H9 (cell line): Measurements from ENCODE around the gene GLRA3. TPM values are rescaled to one million over a fixed set of nuclear protein-coding genes. Genes with fewer than 3 reads are reported as not detected.

Experiments
- DNase-seq: peaks from one replicate; pipeline ENCODE4 v3.0.0-alpha.2; 2017
- H2AFZ ChIP-seq: one replicate; pipeline ENCODE4 v1.6.1; 2013; ENCODE audit warnings: mild to moderate bottlenecking, low read length, control low read depth, moderate library complexity
- H2AK5ac ChIP-seq: 2 replicates; pipeline ENCODE4 v1.6.1; 2013; ENCODE audit warnings: low read length, control low read depth, mixed read lengths; ENCODE audit not compliant: insufficient read length
- H2BK120ac ChIP-seq: one replicate; pipeline ENCODE4 v1.6.1; 2013; ENCODE audit warnings: low read depth, mild to moderate bottlenecking, low read length, control low read depth, inconsistent platforms; ENCODE audit not compliant: poor library complexity, severe bottlenecking
- H2BK12ac ChIP-seq: 2 replicates; pipeline ENCODE4 v1.6.1; 2013; ENCODE audit warnings: low read length, control low read depth, mixed read lengths, low read depth; ENCODE audit not compliant: insufficient read length
- H2BK15ac ChIP-seq: 2 replicates; pipeline ENCODE4 v1.6.1; 2013; ENCODE audit warnings: low read depth, low read length, control low read depth
- H2BK20ac ChIP-seq: one replicate; pipeline ENCODE4 v1.6.1; 2013; ENCODE audit warnings: low read depth, mild to moderate bottlenecking, low read length, control low read depth, inconsistent platforms; ENCODE audit not compliant: poor library complexity, severe bottlenecking
- H2BK5ac ChIP-seq: 2 replicates; pipeline ENCODE4 v1.6.1; 2013; ENCODE audit warnings: low read length, control low read depth, mixed read lengths; ENCODE audit not compliant: insufficient read length
- H3K14ac ChIP-seq: 2 replicates; pipeline ENCODE4 v1.6.1; 2013; ENCODE audit warnings: low read length, control low read depth; ENCODE audit not compliant: insufficient read depth
- H3K18ac ChIP-seq: 2 replicates; pipeline ENCODE4 v1.6.1; 2013; ENCODE audit warnings: low read depth, mild to moderate bottlenecking, mixed read lengths, low read length, control low read depth; ENCODE audit not compliant: insufficient read length
- H3K23ac ChIP-seq: 2 replicates; pipeline ENCODE4 v1.6.1; 2013; ENCODE audit warnings: low read length, control low read depth, mixed read lengths, low read depth; ENCODE audit not compliant: insufficient read length
- H3K23me2 ChIP-seq: 2 replicates; pipeline ENCODE4 v1.6.1; 2013; ENCODE audit warnings: low read depth, mild to moderate bottlenecking, mixed read lengths, low read length, control low read depth; ENCODE audit not compliant: insufficient read length, poor library complexity, severe bottlenecking
- H3K27ac ChIP-seq: 2 replicates; pipeline ENCODE4 v1.5.1; 2013; ENCODE audit warnings: low read length, control low read depth, mixed read lengths, low read depth; ENCODE audit not compliant: insufficient read length
- H3K27me3 ChIP-seq: 2 replicates; pipeline ENCODE4 v1.6.1; 2013; ENCODE audit warnings: low read length, control low read depth, inconsistent platforms; ENCODE audit not compliant: insufficient read depth
- H3K4ac ChIP-seq: 2 replicates; pipeline ENCODE4 v1.6.1; 2013; ENCODE audit warnings: low read depth, mild to moderate bottlenecking, control low read depth, inconsistent platforms, low read length, moderate library complexity
- H3K4me1 ChIP-seq: 2 replicates; pipeline ENCODE4 v1.6.1; 2013; ENCODE audit warnings: low read length, control low read depth, inconsistent platforms; ENCODE audit not compliant: insufficient read depth
- H3K4me2 ChIP-seq: 2 replicates; pipeline ENCODE4 v1.6.1; 2013; ENCODE audit warnings: low read length, control low read depth, mixed read lengths; ENCODE audit not compliant: insufficient read length, insufficient read depth
- H3K56ac ChIP-seq: 2 replicates; pipeline ENCODE4 v1.6.1; 2013; ENCODE audit warnings: low read depth, mild to moderate bottlenecking, mixed read lengths, low read length, control low read depth; ENCODE audit not compliant: insufficient read length
- H3K79me1 ChIP-seq: 2 replicates; pipeline ENCODE4 v1.6.1; 2013; ENCODE audit warnings: low read depth, mild to moderate bottlenecking, moderate library complexity, low read length, control low read depth, inconsistent platforms; ENCODE audit not compliant: insufficient read depth, poor library complexity, severe bottlenecking
- H3K79me2 ChIP-seq: 2 replicates; pipeline ENCODE4 v1.6.1; 2013; ENCODE audit warnings: low read length, control low read depth, inconsistent platforms; ENCODE audit not compliant: insufficient read depth
- H3K9ac ChIP-seq: 2 replicates; pipeline ENCODE4 v1.6.1; 2013; ENCODE audit warnings: low read length, control low read depth, mixed read lengths; ENCODE audit not compliant: insufficient read length; ENCODE audit errors: extremely low read depth
- H3K9me3 ChIP-seq: one replicate; pipeline ENCODE4 v1.6.1; 2013; ENCODE audit warnings: low read depth, low read length, inconsistent platforms; ENCODE audit not compliant: control insufficient read depth
- H3T11ph ChIP-seq: one replicate; pipeline ENCODE4 v1.6.1; 2013; ENCODE audit warnings: mild to moderate bottlenecking, low read length, control low read depth, inconsistent platforms
- H4K20me1 ChIP-seq: one replicate; pipeline ENCODE4 v1.6.1; 2013; ENCODE audit not compliant: control insufficient read depth, insufficient read length, insufficient read depth
- H4K5ac ChIP-seq: 2 replicates; pipeline ENCODE4 v1.6.1; 2013; ENCODE audit warnings: low read depth, mild to moderate bottlenecking, mixed read lengths, low read length, control low read depth; ENCODE audit not compliant: insufficient read length
- H4K8ac ChIP-seq: replicated peaks from 2 replicates; pipeline ENCODE4 v1.6.1; 2013; ENCODE audit warnings: low read length, control low read depth, mixed read lengths, low read depth; ENCODE audit not compliant: insufficient read length
- H4K91ac ChIP-seq: 2 replicates; pipeline ENCODE4 v1.6.1; 2013; ENCODE audit warnings: low read depth, mild to moderate bottlenecking, moderate library complexity, mixed read lengths, low read length, control low read depth; ENCODE audit not compliant: insufficient read length
- H3K27ac Mint-ChIP-seq, 3 experiments: 2 replicates in 2 of 3; 3 replicates in 1 of 3; pipeline ENCODE4 v1.8.0; 2020 to 2021; ENCODE audit warnings: mixed read lengths in 3 of 3, mild to moderate bottlenecking in 1 of 3, moderate library complexity in 1 of 3
- H3K27me3 Mint-ChIP-seq: 2 replicates; pipeline ENCODE4 v1.8.0; 2021; ENCODE audit warnings: low read depth, mild to moderate bottlenecking, moderate library complexity, mixed read lengths
- H3K36me3 Mint-ChIP-seq, 3 experiments: 2 replicates in 2 of 3; 3 replicates in 1 of 3; pipeline ENCODE4 v1.8.0; 2020 to 2021; ENCODE audit warnings: low read depth in 3 of 3, mixed read lengths in 3 of 3; ENCODE audit not compliant: insufficient read depth in 1 of 3
- H3K4me1 Mint-ChIP-seq, 2 experiments: 2 replicates each; pipeline ENCODE4 v1.8.0; 2020; ENCODE audit warnings: mixed read lengths in 2 of 2
- H3K4me3 Mint-ChIP-seq, 2 experiments: 2 replicates in 1 of 2; 3 replicates in 1 of 2; pipeline ENCODE4 v1.8.0; 2020 to 2021; ENCODE audit warnings: mild to moderate bottlenecking in 2 of 2, mixed read lengths in 2 of 2, moderate library complexity in 1 of 2
- H3K9me3 Mint-ChIP-seq, 2 experiments: 2 replicates in 1 of 2; 3 replicates in 1 of 2; pipeline ENCODE4 v1.8.0; 2020; ENCODE audit warnings: mild to moderate bottlenecking in 2 of 2, mixed read lengths in 2 of 2, moderate library complexity in 1 of 2
- CTCF ChIP-seq: fragments of 200-600 bp; sonication (generic); conservative IDR thresholded peaks from 3 replicates; pipeline ENCODE4 v1.8.0; 2021; ENCODE audit warnings: antibody characterized with exemption, mild to moderate bottlenecking
- WGBS: extraction: QIAGEN DNeasy Blood & Tissue Kit; methylation state at CpG from one replicate; pipeline ENCODE4 v1.1.7; 2013; ENCODE audit warnings: missing lambda C conversion rate, low lambda C conversion rate, mixed read lengths; ENCODE audit not compliant: insufficient read length; ENCODE audit errors: extremely low coverage; 5-methylcytosine and 5-hydroxymethylcytosine counted together
- total RNA-seq: library from RNA; stranded (reverse); gene quantifications from 2 replicates; pipeline ENCODE4 v1.2.1, GENCODE V29; 2021

GLRA3 gene
- total RNA-seq, 1 experiment from 2014 or later, result 0.09 TPM

GRCh38 chr4:174593701-174594100, 235.3 kb downstream of the GLRA3 start:
- Histone ChIP-seq H3K23me2 (no peaks in the 10 kb centered on the region), H4K5ac (no peak overlapping the region), H4K20me1 (no peaks in the 10 kb centered on the region), H3K18ac (no peak overlapping the region), H3K23ac (no peak overlapping the region), H2AFZ (no peak overlapping the region), H2BK12ac (no peak overlapping the region), H3K4ac (no peak overlapping the region), H2BK120ac (no peak overlapping the region), H3K9ac (no peak overlapping the region), H2BK5ac (no peak overlapping the region), H3K79me1 (no peaks in the 10 kb centered on the region), H3K4me1 (no peaks in the 10 kb centered on the region), H3K4me2 (no peak overlapping the region), H2AK5ac (no peak overlapping the region), H3K79me2 (no peaks in the 10 kb centered on the region), H4K91ac (no peak overlapping the region), H3T11ph (no peak overlapping the region), H3K56ac (no peak overlapping the region), H3K27ac (no peak overlapping the region), H3K27me3 (no peaks in the 10 kb centered on the region), H3K14ac (no peak overlapping the region), H2BK20ac (no peak overlapping the region), H2BK15ac (no peak overlapping the region), H3K9me3 (no peaks in the 10 kb centered on the region), H4K8ac (no peak overlapping the region)
- H3K9me3 Mint-ChIP-seq, result peaks cover under 1 to 4% of the 10 kb centered on the region in 2 experiments; a peak in 1 of 5 replicates
- DNase-seq, result no peak
- H3K27me3 Mint-ChIP-seq, result no peaks in the 10 kb centered on the region
- TF ChIP-seq CTCF, result no peak
- H3K27ac Mint-ChIP-seq, result no peak overlapping the region
- no CpG with 5 or more reads among the region's 3 CpGs for WGBS
- peaks cover 16 to 18% of the 10 kb centered on the region in 2 experiments for H3K4me1 Mint-ChIP-seq
- no peak overlapping the region for H3K4me3 Mint-ChIP-seq
- peaks cover 0 to 5% (median 0%) of the 10 kb centered on the region in 3 experiments; a peak in 3 of 7 replicates for H3K36me3 Mint-ChIP-seq
